NB4 (cell line): ENCODE measurements around the gene GPC5.

Experiments used
- DNase-seq: peaks from one replicate; pipeline ENCODE4 v3.0.0; 2010; ENCODE audit warnings: low read depth
- H3K4me3 ChIP-seq: one replicate; pipeline ENCODE4 v1.5.1; 2011; ENCODE audit warnings: mild to moderate bottlenecking, low read depth, low read length, moderate library complexity
- MAX ChIP-seq: IDR thresholded peaks from 2 replicates; pipeline ENCODE4 v1.6.1; 2011; ENCODE audit warnings: low read depth, low read length
- MYC ChIP-seq: IDR thresholded peaks from 2 replicates; pipeline ENCODE4 v1.6.1; 2011; ENCODE audit warnings: low read depth, low read length
- POLR2A ChIP-seq: IDR thresholded peaks from 2 replicates; pipeline ENCODE4 v1.6.1; 2011; ENCODE audit warnings: mild to moderate bottlenecking; ENCODE audit not compliant: insufficient read length; ENCODE audit errors: extremely low read depth
- TF ChIP-seq, protein P1 (sequence below): IDR thresholded peaks from one replicate; pipeline ENCODE4 v1.5.1; 2012; ENCODE audit warnings: low read depth, low read length

Gene GPC5

GRCh38 chr13:92823059-92823458, 1424.6 kb downstream of the GPC5 start:
- DNase-seq: no peak
- no peak for TF ChIP-seq POLR2A
- no peak for TF ChIP-seq MYC
- TF ChIP-seq, protein P1, sequence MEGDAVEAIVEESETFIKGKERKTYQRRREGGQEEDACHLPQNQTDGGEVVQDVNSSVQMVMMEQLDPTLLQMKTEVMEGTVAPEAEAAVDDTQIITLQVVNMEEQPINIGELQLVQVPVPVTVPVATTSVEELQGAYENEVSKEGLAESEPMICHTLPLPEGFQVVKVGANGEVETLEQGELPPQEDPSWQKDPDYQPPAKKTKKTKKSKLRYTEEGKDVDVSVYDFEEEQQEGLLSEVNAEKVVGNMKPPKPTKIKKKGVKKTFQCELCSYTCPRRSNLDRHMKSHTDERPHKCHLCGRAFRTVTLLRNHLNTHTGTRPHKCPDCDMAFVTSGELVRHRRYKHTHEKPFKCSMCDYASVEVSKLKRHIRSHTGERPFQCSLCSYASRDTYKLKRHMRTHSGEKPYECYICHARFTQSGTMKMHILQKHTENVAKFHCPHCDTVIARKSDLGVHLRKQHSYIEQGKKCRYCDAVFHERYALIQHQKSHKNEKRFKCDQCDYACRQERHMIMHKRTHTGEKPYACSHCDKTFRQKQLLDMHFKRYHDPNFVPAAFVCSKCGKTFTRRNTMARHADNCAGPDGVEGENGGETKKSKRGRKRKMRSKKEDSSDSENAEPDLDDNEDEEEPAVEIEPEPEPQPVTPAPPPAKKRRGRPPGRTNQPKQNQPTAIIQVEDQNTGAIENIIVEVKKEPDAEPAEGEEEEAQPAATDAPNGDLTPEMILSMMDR: no peak
- TF ChIP-seq MAX: no peak
- H3K4me3 ChIP-seq: no peak overlapping the region

DNA sequence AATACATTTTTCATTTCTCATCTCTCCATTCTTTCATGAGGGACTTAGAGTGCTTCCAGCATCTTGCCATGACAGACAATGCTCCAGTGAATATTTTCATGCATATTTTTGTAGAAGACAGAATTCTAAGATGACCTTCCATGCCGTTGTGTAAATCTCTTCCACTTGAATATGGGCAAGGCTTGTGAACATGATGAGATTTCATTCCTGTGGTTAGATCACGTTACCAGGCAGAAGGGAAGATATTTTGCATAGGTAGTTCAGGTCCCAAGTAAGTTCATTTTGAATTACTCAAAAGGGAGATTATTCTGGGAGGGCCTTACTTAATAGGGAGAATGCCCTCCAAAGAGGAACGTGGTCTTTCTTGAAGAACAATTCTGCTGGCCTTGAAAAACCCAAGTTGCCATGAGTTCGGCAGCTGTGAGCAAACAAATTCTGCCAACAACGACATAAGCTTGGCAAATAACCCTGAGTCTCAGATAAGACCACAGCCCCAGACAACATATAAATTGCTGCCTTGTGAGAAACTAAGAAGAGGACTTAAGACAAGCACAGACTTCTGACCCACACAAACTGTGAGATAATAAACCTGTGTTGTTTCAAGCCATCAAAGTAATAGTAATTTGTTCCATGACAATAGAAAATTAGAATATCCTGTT, 1427.6 kb downstream of the GPC5 start:
- no peak for DNase-seq
- H3K4me3 ChIP-seq: no peak overlapping the region
- TF ChIP-seq, protein P1: no peak
- TF ChIP-seq MAX (no peak), POLR2A (no peak), MYC (no peak)

DNA sequence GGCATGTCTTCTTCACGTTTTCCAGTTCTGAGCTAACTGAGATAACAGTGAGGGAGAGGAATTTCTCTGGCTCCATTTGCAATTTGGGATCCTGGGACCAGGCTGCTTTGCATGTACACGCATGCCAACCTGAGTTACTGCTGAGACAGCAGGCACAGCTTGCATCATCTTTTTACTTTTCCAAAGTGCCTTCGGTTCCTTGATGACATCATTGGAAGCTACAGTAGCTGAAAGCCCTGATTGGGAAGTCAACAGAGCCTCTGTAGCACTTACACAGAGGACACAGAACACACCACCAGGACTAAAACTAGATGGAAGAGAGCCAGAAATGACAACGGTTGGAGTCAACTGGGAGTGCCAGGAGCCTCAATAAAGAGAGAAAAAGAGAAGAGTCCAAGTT, 1429.1 kb downstream of the GPC5 start:
- TF ChIP-seq MAX (no peak), POLR2A (no peak), MYC (no peak)
- TF ChIP-seq, protein P1: no peak
- no peak for DNase-seq
- H3K4me3 ChIP-seq: no peak overlapping the region

DNA sequence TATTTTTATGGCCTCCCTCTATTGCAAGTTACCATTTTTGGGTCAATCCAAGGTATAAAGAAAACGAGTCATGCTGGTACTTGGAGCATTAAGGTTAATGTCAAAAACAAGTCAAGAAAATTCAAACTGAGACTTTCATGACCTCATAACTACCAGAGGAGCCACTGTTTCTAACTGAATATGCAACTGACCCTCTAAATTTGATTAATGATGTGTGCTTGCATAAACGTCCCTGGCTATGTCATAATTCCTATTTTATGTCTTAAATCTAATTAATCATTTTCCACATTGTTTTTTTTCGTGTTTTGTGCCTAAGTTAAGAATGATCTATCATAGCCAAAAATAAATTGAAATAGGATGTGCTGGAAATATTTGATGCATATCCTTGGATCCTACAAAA, 1431.5 kb downstream of the GPC5 start:
- DNase-seq: no peak
- no peak for TF ChIP-seq MYC
- no peak for TF ChIP-seq MAX
- TF ChIP-seq, protein P1: no peak
- TF ChIP-seq POLR2A: no peak

DNA sequence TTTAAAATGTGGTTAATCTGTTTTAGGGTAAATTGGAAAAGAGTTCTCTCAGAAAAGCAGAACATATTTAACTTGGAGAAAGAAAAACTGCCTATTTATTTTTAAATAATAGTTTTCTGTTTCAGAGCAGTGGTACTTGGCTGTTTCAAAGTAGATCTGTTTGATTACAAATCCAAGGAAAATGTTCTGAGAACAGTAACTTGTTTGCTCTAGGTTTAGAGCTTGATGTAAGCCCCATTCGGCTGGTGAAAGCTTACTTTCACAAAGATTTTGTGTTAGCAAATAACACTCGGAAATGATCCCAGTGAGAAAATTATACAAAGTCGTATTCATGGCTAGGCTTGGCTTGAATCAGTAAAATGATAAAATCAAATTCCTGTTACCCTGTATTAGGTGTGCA, 1432.4 kb downstream of the GPC5 start:
- no peak for DNase-seq
- TF ChIP-seq MAX: no peak
- TF ChIP-seq, protein P1: no peak
- TF ChIP-seq POLR2A: no peak
- no peak for TF ChIP-seq MYC
- no peak overlapping the region for H3K4me3 ChIP-seq

More for the DNA sequence above, 1431.5 kb downstream of the GPC5 start:
- H3K4me3 ChIP-seq: no peak overlapping the region
